H9 (cell line): Measurements from ENCODE around the gene ATP2A2. TPM values are rescaled to one million over a fixed set of nuclear protein-coding genes. Genes with fewer than 3 reads are reported as not detected.

Source experiments
- DNase-seq: peaks from one replicate; pipeline ENCODE4 v3.0.0-alpha.2; 2017
- H2AFZ ChIP-seq: one replicate; pipeline ENCODE4 v1.6.1; 2013; ENCODE audit warnings: mild to moderate bottlenecking, low read length, control low read depth, moderate library complexity
- H2AK5ac ChIP-seq: 2 replicates; pipeline ENCODE4 v1.6.1; 2013; ENCODE audit warnings: low read length, control low read depth, mixed read lengths; ENCODE audit not compliant: insufficient read length
- H2BK120ac ChIP-seq: one replicate; pipeline ENCODE4 v1.6.1; 2013; ENCODE audit warnings: low read depth, mild to moderate bottlenecking, low read length, control low read depth, inconsistent platforms; ENCODE audit not compliant: poor library complexity, severe bottlenecking
- H2BK12ac ChIP-seq: 2 replicates; pipeline ENCODE4 v1.6.1; 2013; ENCODE audit warnings: low read length, control low read depth, mixed read lengths, low read depth; ENCODE audit not compliant: insufficient read length
- H2BK15ac ChIP-seq: 2 replicates; pipeline ENCODE4 v1.6.1; 2013; ENCODE audit warnings: low read depth, low read length, control low read depth
- H2BK20ac ChIP-seq: one replicate; pipeline ENCODE4 v1.6.1; 2013; ENCODE audit warnings: low read depth, mild to moderate bottlenecking, low read length, control low read depth, inconsistent platforms; ENCODE audit not compliant: poor library complexity, severe bottlenecking
- H2BK5ac ChIP-seq: 2 replicates; pipeline ENCODE4 v1.6.1; 2013; ENCODE audit warnings: low read length, control low read depth, mixed read lengths; ENCODE audit not compliant: insufficient read length
- H3K14ac ChIP-seq: 2 replicates; pipeline ENCODE4 v1.6.1; 2013; ENCODE audit warnings: low read length, control low read depth; ENCODE audit not compliant: insufficient read depth
- H3K18ac ChIP-seq: 2 replicates; pipeline ENCODE4 v1.6.1; 2013; ENCODE audit warnings: low read depth, mild to moderate bottlenecking, mixed read lengths, low read length, control low read depth; ENCODE audit not compliant: insufficient read length
- H3K23ac ChIP-seq: 2 replicates; pipeline ENCODE4 v1.6.1; 2013; ENCODE audit warnings: low read length, control low read depth, mixed read lengths, low read depth; ENCODE audit not compliant: insufficient read length
- H3K23me2 ChIP-seq: 2 replicates; pipeline ENCODE4 v1.6.1; 2013; ENCODE audit warnings: low read depth, mild to moderate bottlenecking, mixed read lengths, low read length, control low read depth; ENCODE audit not compliant: insufficient read length, poor library complexity, severe bottlenecking
- H3K27ac ChIP-seq: 2 replicates; pipeline ENCODE4 v1.5.1; 2013; ENCODE audit warnings: low read length, control low read depth, mixed read lengths, low read depth; ENCODE audit not compliant: insufficient read length
- H3K27me3 ChIP-seq: 2 replicates; pipeline ENCODE4 v1.6.1; 2013; ENCODE audit warnings: low read length, control low read depth, inconsistent platforms; ENCODE audit not compliant: insufficient read depth
- H3K4ac ChIP-seq: 2 replicates; pipeline ENCODE4 v1.6.1; 2013; ENCODE audit warnings: low read depth, mild to moderate bottlenecking, control low read depth, inconsistent platforms, low read length, moderate library complexity
- H3K4me1 ChIP-seq: 2 replicates; pipeline ENCODE4 v1.6.1; 2013; ENCODE audit warnings: low read length, control low read depth, inconsistent platforms; ENCODE audit not compliant: insufficient read depth
- H3K4me2 ChIP-seq: 2 replicates; pipeline ENCODE4 v1.6.1; 2013; ENCODE audit warnings: low read length, control low read depth, mixed read lengths; ENCODE audit not compliant: insufficient read length, insufficient read depth
- H3K56ac ChIP-seq: 2 replicates; pipeline ENCODE4 v1.6.1; 2013; ENCODE audit warnings: low read depth, mild to moderate bottlenecking, mixed read lengths, low read length, control low read depth; ENCODE audit not compliant: insufficient read length
- H3K79me1 ChIP-seq: 2 replicates; pipeline ENCODE4 v1.6.1; 2013; ENCODE audit warnings: low read depth, mild to moderate bottlenecking, moderate library complexity, low read length, control low read depth, inconsistent platforms; ENCODE audit not compliant: insufficient read depth, poor library complexity, severe bottlenecking
- H3K79me2 ChIP-seq: 2 replicates; pipeline ENCODE4 v1.6.1; 2013; ENCODE audit warnings: low read length, control low read depth, inconsistent platforms; ENCODE audit not compliant: insufficient read depth
- H3K9ac ChIP-seq: 2 replicates; pipeline ENCODE4 v1.6.1; 2013; ENCODE audit warnings: low read length, control low read depth, mixed read lengths; ENCODE audit not compliant: insufficient read length; ENCODE audit errors: extremely low read depth
- H3K9me3 ChIP-seq: one replicate; pipeline ENCODE4 v1.6.1; 2013; ENCODE audit warnings: low read depth, low read length, inconsistent platforms; ENCODE audit not compliant: control insufficient read depth
- H3T11ph ChIP-seq: one replicate; pipeline ENCODE4 v1.6.1; 2013; ENCODE audit warnings: mild to moderate bottlenecking, low read length, control low read depth, inconsistent platforms
- H4K20me1 ChIP-seq: one replicate; pipeline ENCODE4 v1.6.1; 2013; ENCODE audit not compliant: control insufficient read depth, insufficient read length, insufficient read depth
- H4K5ac ChIP-seq: 2 replicates; pipeline ENCODE4 v1.6.1; 2013; ENCODE audit warnings: low read depth, mild to moderate bottlenecking, mixed read lengths, low read length, control low read depth; ENCODE audit not compliant: insufficient read length
- H4K8ac ChIP-seq: replicated peaks from 2 replicates; pipeline ENCODE4 v1.6.1; 2013; ENCODE audit warnings: low read length, control low read depth, mixed read lengths, low read depth; ENCODE audit not compliant: insufficient read length
- H4K91ac ChIP-seq: 2 replicates; pipeline ENCODE4 v1.6.1; 2013; ENCODE audit warnings: low read depth, mild to moderate bottlenecking, moderate library complexity, mixed read lengths, low read length, control low read depth; ENCODE audit not compliant: insufficient read length
- H3K27ac Mint-ChIP-seq, 3 experiments: 2 replicates in 2 of 3; 3 replicates in 1 of 3; pipeline ENCODE4 v1.8.0; 2020 to 2021; ENCODE audit warnings: mixed read lengths in 3 of 3, mild to moderate bottlenecking in 1 of 3, moderate library complexity in 1 of 3
- H3K27me3 Mint-ChIP-seq: 2 replicates; pipeline ENCODE4 v1.8.0; 2021; ENCODE audit warnings: low read depth, mild to moderate bottlenecking, moderate library complexity, mixed read lengths
- H3K36me3 Mint-ChIP-seq, 3 experiments: 2 replicates in 2 of 3; 3 replicates in 1 of 3; pipeline ENCODE4 v1.8.0; 2020 to 2021; ENCODE audit warnings: low read depth in 3 of 3, mixed read lengths in 3 of 3; ENCODE audit not compliant: insufficient read depth in 1 of 3
- H3K4me1 Mint-ChIP-seq, 2 experiments: 2 replicates each; pipeline ENCODE4 v1.8.0; 2020; ENCODE audit warnings: mixed read lengths in 2 of 2
- H3K4me3 Mint-ChIP-seq, 2 experiments: 2 replicates in 1 of 2; 3 replicates in 1 of 2; pipeline ENCODE4 v1.8.0; 2020 to 2021; ENCODE audit warnings: mild to moderate bottlenecking in 2 of 2, mixed read lengths in 2 of 2, moderate library complexity in 1 of 2
- H3K9me3 Mint-ChIP-seq, 2 experiments: 2 replicates in 1 of 2; 3 replicates in 1 of 2; pipeline ENCODE4 v1.8.0; 2020; ENCODE audit warnings: mild to moderate bottlenecking in 2 of 2, mixed read lengths in 2 of 2, moderate library complexity in 1 of 2
- WGBS: extraction: QIAGEN DNeasy Blood & Tissue Kit; methylation state at CpG from one replicate; pipeline ENCODE4 v1.1.7; 2013; ENCODE audit warnings: missing lambda C conversion rate, low lambda C conversion rate, mixed read lengths; ENCODE audit not compliant: insufficient read length; ENCODE audit errors: extremely low coverage; 5-methylcytosine and 5-hydroxymethylcytosine counted together
- total RNA-seq: library from RNA; stranded (reverse); gene quantifications from 2 replicates; pipeline ENCODE4 v1.2.1, GENCODE V29; 2021
- TF ChIP-seq, protein P1 (sequence below): fragments of 200-600 bp; sonication (generic); conservative IDR thresholded peaks from 3 replicates; pipeline ENCODE4 v1.8.0; 2021; ENCODE audit warnings: antibody characterized with exemption, mild to moderate bottlenecking

ATP2A2 gene
- total RNA-seq, 1 experiment from 2014 or later = 257 TPM

DNA sequence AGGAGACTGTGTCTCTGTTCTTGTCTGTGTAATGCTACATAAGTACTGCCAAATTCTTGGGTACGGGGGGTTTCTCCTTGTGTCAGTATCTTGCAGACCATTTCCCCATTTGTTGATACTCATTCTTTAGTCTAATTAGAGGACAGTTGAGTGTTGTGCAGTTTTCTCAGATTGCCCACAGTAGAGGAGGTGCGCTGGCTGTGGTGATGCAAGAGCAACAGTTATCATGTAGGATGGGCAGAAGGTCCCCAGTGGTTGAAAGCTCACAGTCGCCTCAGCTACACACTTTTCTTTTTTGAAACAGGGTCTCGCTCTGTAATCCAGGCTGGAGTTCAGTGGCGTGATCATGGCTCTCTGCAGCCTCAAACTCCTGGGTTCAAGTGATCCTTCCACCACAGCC, 37.8 kb upstream of the ATP2A2 start:
- Histone ChIP-seq H2BK5ac (no peak overlapping the region), H3T11ph (no peak overlapping the region), H3K79me2 (no peaks in the 10 kb centered on the region), H2BK20ac (no peak overlapping the region), H2BK120ac (no peak overlapping the region), H3K23ac (no peak overlapping the region), H3K14ac (no peak overlapping the region), H2BK15ac (no peak overlapping the region), H4K20me1 (no peaks in the 10 kb centered on the region), H3K9ac (no peak overlapping the region), H3K4me1 (no peaks in the 10 kb centered on the region), H3K56ac (no peak overlapping the region), H3K18ac (no peak overlapping the region), H4K5ac (no peak overlapping the region), H4K91ac (no peak overlapping the region), H3K27me3 (no peaks in the 10 kb centered on the region), H3K27ac (no peak overlapping the region), H2AFZ (no peak overlapping the region), H3K4me2 (no peak overlapping the region), H3K23me2 (no peaks in the 10 kb centered on the region), H3K4ac (no peak overlapping the region), H2AK5ac (no peak overlapping the region), H4K8ac (no peak overlapping the region), H3K79me1 (no peaks in the 10 kb centered on the region), H3K9me3 (no peaks in the 10 kb centered on the region), H2BK12ac (no peak overlapping the region)
- H3K36me3 Mint-ChIP-seq = peaks cover 0 to 9% (median 2%) of the 10 kb centered on the region in 3 experiments; a peak in 3 of 7 replicates
- peaks cover 17 to 31% of the 10 kb centered on the region in 2 experiments for H3K4me1 Mint-ChIP-seq
- H3K27ac Mint-ChIP-seq = peak overlapping the region in 1 of 3 experiments; percentile 1; a peak in 1 of 7 replicates
- TF ChIP-seq, protein P1, sequence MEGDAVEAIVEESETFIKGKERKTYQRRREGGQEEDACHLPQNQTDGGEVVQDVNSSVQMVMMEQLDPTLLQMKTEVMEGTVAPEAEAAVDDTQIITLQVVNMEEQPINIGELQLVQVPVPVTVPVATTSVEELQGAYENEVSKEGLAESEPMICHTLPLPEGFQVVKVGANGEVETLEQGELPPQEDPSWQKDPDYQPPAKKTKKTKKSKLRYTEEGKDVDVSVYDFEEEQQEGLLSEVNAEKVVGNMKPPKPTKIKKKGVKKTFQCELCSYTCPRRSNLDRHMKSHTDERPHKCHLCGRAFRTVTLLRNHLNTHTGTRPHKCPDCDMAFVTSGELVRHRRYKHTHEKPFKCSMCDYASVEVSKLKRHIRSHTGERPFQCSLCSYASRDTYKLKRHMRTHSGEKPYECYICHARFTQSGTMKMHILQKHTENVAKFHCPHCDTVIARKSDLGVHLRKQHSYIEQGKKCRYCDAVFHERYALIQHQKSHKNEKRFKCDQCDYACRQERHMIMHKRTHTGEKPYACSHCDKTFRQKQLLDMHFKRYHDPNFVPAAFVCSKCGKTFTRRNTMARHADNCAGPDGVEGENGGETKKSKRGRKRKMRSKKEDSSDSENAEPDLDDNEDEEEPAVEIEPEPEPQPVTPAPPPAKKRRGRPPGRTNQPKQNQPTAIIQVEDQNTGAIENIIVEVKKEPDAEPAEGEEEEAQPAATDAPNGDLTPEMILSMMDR = no peak
- no peak for DNase-seq
- WGBS = no CpG with 5 or more reads among the region's 5 CpGs
- H3K9me3 Mint-ChIP-seq = peaks cover 0 to 7% of the 10 kb centered on the region in 2 experiments; a peak in 2 of 5 replicates
- H3K4me3 Mint-ChIP-seq = no peak overlapping the region
- no peaks in the 10 kb centered on the region for H3K27me3 Mint-ChIP-seq
